Activated T-cell treated with anti-CD3 and anti-CD28 coated beads for 1 hour (primary cell): ENCODE results near the gene LDAH.
"Not testable (repeated sequence)": the region's sequence is repeated elsewhere in the genome, so short reads cannot be mapped to it uniquely, and the experiment has no call there.

Source experiments
- DNase-seq: peaks from one replicate; pipeline ENCODE4 v3.0.0-alpha.2; 2020; ENCODE audit warnings: low read depth

Gene LDAH

GRCh38 chr2:20723543-20723942 lies 99.4 kb downstream of the LDAH start:
- DNase-seq, result no peak

DNA sequence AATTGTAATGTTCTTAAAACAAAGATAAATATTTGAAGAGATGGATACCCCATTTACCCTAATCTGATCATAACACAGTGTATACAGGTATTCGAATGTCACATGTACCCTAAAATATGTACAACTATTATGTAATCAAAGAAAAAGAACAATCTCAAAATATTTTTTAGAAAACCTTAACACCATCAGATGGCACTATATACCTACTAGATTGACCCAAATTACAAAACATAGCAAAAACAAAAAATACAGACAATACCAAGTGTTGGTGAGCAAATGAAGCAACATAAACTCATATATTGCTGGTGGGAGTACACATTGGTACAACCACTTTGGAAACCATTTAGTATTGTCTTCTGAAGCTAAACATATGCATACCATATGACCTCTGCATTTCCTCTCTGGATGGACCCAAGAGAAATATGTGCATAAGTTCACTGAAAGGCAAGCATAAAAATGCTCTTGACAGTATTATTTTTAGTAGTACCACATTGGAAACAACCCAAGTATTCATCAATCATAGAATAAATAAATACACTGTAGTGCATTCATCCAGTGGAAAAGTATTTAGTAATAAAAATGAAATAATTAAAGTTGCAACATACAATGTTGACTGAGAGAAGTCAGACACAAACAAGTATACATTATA lies 100.2 kb downstream of the LDAH start:
- no peak for DNase-seq

- no peak for DNase-seq
Observed at GRCh38 chr2:20717641-20718040, 105.3 kb downstream of the LDAH start.

- not testable (repeated sequence) for DNase-seq
Observed at GRCh38 chr2:20716164-20716563, 106.7 kb downstream of the LDAH start.

GRCh38 chr2:20714412-20714811 lies 108.5 kb downstream of the LDAH start:
- DNase-seq, result not testable (repeated sequence)

GRCh38 chr2:20713585-20713984 lies 109.3 kb downstream of the LDAH start:
- DNase-seq, result not testable (repeated sequence)

DNA sequence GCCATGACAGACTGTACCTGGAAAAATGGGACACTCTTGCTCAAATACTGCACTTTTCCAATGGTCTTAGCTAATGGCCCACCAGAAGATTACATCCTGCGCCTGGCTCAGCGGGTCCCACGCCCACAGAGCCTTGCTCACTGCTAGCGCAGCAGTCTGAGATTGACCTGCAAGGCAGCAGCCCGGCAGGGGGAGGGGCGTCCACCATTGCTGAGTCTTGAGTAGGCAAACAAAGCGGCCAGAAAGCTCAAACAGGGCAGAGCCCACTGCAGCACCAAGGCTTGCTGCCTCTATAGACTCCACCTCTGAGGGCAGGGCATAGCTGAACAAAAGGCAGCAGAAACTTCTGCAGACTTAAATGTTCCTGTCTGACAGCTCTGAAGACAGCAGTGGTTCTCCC lies 111.3 kb downstream of the LDAH start:
- DNase-seq, result not testable (repeated sequence)

- DNase-seq, result no peak
Observed at GRCh38 chr2:20707601-20708000, 115.3 kb downstream of the LDAH start.

DNA sequence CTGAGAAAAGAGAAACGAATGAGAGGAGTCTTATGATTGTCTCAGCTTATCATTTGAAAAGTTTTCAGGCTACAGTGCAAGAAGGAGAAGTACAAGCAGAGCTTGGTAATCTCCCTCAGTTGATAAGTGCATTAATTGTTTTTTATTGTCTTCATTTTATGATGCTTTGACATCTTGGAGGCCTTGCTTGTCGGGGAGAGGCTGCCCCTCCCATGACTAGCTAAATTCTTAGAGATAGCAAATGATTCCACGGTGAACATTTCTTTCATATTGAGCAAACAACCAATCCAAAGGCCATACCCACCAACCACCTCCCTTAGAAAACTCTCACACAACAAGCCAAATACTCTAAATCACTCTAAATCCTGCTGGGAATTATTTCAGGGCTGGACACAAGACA lies 116.1 kb downstream of the LDAH start:
- no peak for DNase-seq

DNA sequence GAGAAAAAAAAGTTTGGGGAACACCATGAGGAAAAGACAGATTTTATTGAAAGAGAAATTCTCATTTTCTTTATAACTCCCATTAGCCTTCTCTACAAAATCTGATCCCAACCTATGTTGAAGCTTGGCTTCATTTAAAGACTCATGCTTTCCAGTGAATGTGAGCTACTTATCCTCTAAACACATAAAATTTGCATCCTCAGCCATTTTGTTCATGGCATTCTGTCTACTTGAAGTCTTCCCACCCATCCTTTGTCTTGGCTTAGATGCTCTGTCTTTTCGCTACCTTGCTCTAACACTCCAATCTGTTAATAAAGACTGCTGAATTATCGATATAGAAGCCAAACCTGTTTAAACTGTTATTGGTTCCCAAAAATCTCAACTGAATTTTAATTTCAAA lies 116.7 kb downstream of the LDAH start:
- DNase-seq, result no peak

- no peak for DNase-seq
Observed at GRCh38 chr2:20704886-20705285, 118.0 kb downstream of the LDAH start.

- DNase-seq, result no peak
Observed at GRCh38 chr2:20702563-20702962, 120.3 kb downstream of the LDAH start.

DNA sequence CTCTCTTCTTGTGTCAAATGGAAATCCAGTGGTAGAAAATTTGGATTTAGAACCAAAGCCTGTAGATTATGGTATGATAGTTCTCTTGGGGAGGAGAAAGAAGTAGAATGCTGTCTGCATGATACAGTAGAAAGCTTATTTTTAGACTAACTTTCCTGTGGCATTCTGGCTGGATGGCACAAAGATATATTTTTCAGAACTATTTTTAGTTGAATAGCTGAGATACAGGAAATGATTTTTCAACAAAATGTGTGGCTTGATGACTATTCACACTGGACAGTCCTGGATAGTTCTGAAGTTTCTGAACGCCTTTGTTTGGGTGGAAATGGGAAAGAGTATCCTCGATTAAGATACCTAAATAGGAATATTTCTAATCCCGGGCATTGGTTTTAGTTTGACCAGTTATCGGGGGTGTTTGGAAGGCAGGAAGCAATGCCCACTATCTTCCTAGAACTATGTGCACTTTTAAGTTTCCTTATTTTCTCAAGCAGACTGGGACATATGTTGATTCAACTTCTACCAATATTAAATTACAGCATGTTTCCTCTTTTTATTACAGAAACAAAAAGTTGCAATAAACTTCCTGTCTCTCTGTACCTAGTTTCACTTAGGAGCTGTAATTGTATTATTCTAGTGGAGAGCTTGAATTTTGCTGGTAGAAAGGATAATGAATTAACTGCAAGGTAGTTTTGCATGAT lies 123.8 kb downstream of the LDAH start:
- no peak for DNase-seq

DNA sequence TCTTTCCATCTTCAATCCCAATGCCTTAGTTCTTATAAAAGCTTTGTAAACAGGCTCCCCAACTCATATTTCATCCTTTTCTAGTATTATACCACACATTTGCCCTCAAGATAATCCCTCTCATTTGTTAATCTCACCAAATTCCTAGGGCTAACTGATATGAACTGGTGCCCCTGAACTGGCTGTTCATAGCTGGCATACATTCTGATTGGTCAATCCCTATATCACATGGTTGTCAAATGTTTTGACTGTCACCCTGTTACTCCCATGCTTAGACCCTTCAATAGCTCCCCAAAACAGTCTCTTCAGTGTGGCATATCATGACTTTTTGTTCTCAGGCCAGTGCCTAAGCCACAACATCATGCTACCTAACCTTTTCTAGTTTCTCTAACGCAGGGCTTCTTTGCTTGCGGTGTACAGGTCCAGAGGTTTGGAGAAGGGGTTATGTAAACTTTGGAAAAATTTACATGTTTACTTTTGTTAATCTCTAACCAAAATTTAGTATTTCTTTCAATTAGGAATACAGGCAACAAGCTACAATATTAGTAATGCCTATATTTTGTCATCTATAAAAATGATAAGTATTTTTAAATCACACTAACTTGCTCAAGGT lies 125.5 kb downstream of the LDAH start:
- DNase-seq, result no peak

GRCh38 chr2:20696366-20696765 lies 126.5 kb downstream of the LDAH start:
- DNase-seq, result no peak

DNA sequence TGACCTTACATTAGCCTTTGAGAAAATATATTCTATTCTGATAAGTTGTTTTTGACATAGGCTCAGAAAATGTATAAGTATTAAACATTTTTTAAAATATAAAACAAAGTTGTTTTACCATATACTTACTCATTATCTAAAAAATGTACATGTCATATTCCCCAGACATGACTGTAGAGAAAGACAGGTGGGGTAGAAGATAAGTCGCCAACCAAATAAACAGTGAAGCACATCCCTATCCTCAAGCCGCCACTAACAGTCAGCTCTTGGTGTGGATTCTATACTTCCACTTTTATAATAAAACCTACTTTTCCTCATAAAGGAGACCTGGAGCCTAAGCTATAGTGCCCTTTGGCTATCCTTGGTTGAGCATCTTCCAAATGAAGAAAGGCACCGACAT lies 129.6 kb downstream of the LDAH start:
- DNase-seq, result no peak

- no peak for DNase-seq
Observed at GRCh38 chr2:20692081-20692480, 130.8 kb downstream of the LDAH start.

DNA sequence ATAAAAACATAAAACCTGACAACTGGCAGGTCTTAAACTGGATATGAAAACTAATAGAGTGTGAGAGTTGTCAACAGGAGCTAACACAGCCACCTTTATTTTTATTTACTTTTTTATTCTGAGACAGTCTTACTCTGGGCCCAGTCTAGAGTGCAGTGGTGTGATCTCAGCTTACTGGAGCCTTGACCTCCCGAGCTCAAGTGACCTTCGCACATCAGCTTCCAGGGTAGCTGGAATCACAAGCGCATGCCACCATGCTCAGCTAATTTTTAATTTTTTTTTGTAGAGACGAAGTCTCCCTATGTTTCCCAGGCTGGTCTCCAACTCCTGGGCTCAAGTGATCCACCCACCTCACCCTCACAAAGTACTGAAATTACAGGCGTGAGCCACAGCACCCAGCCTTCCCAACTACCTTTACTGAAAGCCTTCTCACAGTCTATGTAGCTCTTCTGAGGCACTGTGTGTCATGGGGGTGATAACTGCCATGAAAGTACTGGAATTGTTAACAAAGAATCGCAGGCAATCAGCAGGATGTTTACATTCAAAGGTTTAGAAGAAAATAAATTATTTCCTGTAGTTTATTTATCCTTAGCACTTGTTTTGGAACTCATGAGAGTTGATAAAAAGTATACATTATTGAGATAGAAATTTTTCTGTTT lies 131.7 kb downstream of the LDAH start:
- DNase-seq, result no peak

DNA sequence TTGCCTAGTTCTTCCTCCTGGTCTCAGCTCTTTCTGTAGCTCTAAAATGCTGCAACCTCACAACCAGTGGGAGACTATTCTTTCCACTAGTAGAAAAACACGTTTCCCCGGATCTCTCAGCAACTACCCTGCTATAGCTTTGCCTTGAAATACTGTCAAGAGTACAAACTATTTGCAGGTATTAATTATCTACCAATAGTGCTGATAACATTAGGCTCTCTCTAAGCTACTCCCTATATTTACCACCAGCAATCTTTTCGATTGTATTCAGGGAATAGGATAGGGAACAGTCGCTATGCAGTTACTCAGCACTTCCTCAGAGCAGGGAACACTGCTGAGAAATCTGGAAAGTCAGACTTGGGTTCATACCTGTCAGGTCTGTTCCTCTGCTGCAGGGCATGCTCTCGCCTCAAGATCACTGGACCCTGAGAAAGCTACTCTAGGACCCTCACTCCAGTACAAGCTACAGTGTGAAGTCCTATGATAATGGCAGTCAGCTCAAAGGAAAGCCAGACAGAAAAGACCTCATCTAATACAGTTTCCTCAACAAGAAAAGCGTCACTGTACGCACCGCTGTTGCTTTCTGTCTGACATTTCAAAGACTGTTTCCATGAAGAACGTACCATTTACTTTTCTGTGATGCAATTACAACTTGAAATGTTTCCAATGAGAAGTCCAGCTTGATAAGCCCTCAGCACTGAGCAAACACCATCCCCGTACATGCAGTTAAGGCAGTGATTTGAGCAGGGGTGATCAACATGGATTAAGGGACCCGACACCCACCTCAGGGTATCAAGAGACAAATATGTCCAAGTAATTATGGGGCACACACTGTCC lies 133.3 kb downstream of the LDAH start:
- no peak for DNase-seq

DNA sequence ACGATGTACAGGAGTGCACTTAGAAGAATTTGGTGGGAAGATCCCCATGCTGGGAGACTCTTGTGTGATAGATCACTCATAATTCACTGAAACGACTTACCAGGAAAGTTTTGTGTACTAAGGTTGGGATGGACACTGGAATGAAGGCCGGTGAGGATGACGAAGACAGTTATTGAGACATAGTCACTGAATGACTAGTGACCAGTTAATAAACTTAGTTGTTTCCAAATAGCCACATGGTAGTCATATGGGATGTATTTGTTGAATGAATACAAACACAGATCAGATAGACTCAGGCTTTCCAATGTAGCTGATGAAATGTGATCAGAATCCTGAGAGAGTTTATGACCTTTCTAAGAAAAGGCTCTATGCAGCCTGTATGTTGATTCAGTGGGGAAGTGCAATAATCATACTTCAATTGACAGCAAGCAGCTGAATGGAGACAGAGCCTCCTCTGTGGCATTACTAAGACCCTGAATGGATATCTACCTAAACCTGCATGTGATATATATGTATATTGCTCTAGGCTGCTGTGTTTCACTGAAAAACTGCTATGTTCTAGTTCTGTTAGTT lies 135.6 kb downstream of the LDAH start:
- no peak for DNase-seq

DNA sequence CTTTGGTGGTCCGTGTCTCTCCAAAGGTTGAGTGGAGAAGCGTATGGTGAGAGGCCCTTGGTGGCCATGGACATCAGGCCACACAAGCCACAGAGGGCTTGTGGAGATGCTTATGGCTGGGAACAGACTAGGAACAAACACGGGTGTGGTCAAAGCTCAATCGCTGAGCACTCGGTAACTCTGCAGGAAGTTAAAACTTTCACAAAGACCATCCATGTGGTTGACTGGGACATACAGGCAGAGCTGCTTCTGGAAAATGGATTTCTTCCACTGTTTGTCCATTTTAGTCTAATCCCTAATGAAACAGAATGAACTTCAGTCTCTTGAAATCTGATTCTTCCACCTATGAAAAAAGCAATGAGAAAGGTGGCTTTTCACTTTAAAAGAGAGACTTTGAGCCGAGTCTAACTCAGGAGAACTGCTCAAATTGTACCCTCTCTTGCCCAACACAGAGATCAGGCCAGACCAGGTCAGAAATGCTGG lies 138.3 kb downstream of the LDAH start:
- DNase-seq, result no peak
